ENCODE data around the gene ANTKMT. TPM values are rescaled to one million over a fixed set of nuclear protein-coding genes. Genes with fewer than 3 reads are reported as not detected.

The ANTKMT gene
- polyA plus RNA-seq, 1 donor from 2014 or later: 73.4 TPM

DNA sequence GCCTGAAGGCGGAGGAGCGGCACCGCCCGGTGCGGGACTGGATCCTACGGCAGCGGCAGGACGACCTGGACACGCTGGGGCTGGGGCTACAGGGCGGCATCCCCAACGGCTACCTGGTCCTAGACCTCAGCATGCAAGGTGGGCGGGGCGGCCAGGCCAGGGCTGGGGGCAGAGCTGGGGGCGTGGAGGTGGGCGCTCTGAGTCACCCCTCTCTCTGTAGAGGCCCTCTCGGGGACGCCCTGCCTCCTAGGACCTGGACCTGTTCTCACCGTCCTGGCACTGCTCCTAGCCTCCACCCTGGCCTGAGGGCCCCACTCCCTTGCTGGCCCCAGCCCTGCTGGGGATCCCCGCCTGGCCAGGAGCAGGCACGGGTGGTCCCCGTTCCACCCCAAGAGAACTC is 47.5 kb downstream of the ANTKMT start:
- TF ChIP-seq SMC3 (conservative IDR thresholded peaks at IDR 0.05; ENCODE audit: poor library complexity) (no peak), EP300 (conservative IDR thresholded peaks at IDR 0.05; ENCODE audit: poor library complexity, severe bottlenecking) (no peak), RAD21 (conservative IDR thresholded peaks at IDR 0.05) (no peak), TAF1 (IDR thresholded peaks at IDR 0.05; ENCODE audit: low read depth) (no peak), EZH2 (IDR thresholded peaks at IDR 0.05; ENCODE audit: borderline replicate concordance, insufficient read depth, low read length, poor library complexity, severe bottlenecking) (no peak), MXI1 (conservative IDR thresholded peaks at IDR 0.05; ENCODE audit: poor library complexity, severe bottlenecking) (no peak), POLR2AphosphoS5 (IDR thresholded peaks at IDR 0.05) (no peak)
- TF ChIP-seq, protein P1, sequence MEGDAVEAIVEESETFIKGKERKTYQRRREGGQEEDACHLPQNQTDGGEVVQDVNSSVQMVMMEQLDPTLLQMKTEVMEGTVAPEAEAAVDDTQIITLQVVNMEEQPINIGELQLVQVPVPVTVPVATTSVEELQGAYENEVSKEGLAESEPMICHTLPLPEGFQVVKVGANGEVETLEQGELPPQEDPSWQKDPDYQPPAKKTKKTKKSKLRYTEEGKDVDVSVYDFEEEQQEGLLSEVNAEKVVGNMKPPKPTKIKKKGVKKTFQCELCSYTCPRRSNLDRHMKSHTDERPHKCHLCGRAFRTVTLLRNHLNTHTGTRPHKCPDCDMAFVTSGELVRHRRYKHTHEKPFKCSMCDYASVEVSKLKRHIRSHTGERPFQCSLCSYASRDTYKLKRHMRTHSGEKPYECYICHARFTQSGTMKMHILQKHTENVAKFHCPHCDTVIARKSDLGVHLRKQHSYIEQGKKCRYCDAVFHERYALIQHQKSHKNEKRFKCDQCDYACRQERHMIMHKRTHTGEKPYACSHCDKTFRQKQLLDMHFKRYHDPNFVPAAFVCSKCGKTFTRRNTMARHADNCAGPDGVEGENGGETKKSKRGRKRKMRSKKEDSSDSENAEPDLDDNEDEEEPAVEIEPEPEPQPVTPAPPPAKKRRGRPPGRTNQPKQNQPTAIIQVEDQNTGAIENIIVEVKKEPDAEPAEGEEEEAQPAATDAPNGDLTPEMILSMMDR (IDR thresholded peaks at IDR 0.05; ENCODE audit: poor library complexity, severe bottlenecking): no peak
- TF ChIP-seq, protein P2, sequence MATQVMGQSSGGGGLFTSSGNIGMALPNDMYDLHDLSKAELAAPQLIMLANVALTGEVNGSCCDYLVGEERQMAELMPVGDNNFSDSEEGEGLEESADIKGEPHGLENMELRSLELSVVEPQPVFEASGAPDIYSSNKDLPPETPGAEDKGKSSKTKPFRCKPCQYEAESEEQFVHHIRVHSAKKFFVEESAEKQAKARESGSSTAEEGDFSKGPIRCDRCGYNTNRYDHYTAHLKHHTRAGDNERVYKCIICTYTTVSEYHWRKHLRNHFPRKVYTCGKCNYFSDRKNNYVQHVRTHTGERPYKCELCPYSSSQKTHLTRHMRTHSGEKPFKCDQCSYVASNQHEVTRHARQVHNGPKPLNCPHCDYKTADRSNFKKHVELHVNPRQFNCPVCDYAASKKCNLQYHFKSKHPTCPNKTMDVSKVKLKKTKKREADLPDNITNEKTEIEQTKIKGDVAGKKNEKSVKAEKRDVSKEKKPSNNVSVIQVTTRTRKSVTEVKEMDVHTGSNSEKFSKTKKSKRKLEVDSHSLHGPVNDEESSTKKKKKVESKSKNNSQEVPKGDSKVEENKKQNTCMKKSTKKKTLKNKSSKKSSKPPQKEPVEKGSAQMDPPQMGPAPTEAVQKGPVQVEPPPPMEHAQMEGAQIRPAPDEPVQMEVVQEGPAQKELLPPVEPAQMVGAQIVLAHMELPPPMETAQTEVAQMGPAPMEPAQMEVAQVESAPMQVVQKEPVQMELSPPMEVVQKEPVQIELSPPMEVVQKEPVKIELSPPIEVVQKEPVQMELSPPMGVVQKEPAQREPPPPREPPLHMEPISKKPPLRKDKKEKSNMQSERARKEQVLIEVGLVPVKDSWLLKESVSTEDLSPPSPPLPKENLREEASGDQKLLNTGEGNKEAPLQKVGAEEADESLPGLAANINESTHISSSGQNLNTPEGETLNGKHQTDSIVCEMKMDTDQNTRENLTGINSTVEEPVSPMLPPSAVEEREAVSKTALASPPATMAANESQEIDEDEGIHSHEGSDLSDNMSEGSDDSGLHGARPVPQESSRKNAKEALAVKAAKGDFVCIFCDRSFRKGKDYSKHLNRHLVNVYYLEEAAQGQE (IDR thresholded peaks at IDR 0.05; ENCODE audit: borderline replicate concordance): no peak
- Histone ChIP-seq H3K4me3 (ENCODE audit: low read length) (no peak overlapping the region), H3F3A (ENCODE audit: insufficient read depth, low read length, poor library complexity, severe bottlenecking) (no peaks in the 10 kb centered on the region), H3K4me2 (ENCODE audit: low read length) (no peak overlapping the region), H3K27ac (ENCODE audit: low read length) (no peak overlapping the region), H3K9me3 (ENCODE audit: low read length) (no peaks in the 10 kb centered on the region), H3K9ac (ENCODE audit: low read length) (no peak overlapping the region), H3K27me3 (ENCODE audit: insufficient read depth, low read depth, low read length) (no peaks in the 10 kb centered on the region), H3K36me3 (ENCODE audit: insufficient read depth, low read length) (no peaks in the 10 kb centered on the region), H2AFZ (ENCODE audit: low read depth, low read length) (no peak overlapping the region), H3K79me2 (replicated peaks; ENCODE audit: insufficient read depth, low read length) (no peaks in the 10 kb centered on the region), H3K9me2 (ENCODE audit: insufficient read depth, low read length) (no peaks in the 10 kb centered on the region), H4K20me1 (ENCODE audit: insufficient read depth) (no peaks in the 10 kb centered on the region)

DNA sequence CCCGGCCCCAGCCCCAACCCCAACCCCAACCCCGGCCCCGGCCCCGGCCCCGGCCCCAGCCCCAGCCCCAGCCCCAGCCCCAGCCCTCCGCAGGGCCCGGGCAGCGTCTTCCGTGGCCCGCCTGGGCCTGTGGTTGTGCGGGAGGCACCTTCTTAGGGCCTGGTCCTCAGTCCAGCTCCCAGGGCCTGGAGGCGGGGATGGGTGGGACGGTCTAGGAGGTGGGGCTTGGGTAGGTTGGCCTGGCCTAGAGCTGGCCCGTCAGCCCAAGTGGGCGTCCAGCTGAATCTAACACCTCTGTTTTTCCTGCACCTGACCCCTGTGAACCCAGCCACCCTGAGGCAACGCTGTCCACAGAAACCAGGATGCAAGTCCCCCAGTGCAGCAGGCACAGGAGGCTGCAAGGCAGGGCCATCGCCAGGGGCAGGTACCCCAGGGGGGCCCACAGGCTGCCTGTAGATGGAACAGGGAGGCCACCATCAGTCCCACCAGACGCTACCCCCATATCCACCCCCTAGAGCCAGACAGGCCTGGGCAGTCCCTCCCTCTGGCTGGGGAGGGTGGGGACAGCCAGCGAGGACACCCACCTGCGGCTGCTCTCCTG is 48.3 kb downstream of the ANTKMT start:
- Histone ChIP-seq H3K9me2 (ENCODE audit: insufficient read depth, low read length) (no peaks in the 10 kb centered on the region), H3K36me3 (ENCODE audit: insufficient read depth, low read length) (no peaks in the 10 kb centered on the region)
- TF ChIP-seq, protein P1 (IDR thresholded peaks at IDR 0.05; ENCODE audit: poor library complexity, severe bottlenecking): no peak
- TF ChIP-seq, protein P2 (IDR thresholded peaks at IDR 0.05; ENCODE audit: borderline replicate concordance): no peak
- TF ChIP-seq EP300 (conservative IDR thresholded peaks at IDR 0.05; ENCODE audit: poor library complexity, severe bottlenecking) (no peak), EZH2 (IDR thresholded peaks at IDR 0.05; ENCODE audit: borderline replicate concordance, insufficient read depth, low read length, poor library complexity, severe bottlenecking) (no peak), SMC3 (conservative IDR thresholded peaks at IDR 0.05; ENCODE audit: poor library complexity) (no peak), POLR2AphosphoS5 (IDR thresholded peaks at IDR 0.05) (no peak)

More for the DNA sequence above, 48.3 kb downstream of the ANTKMT start:
- H3K4me3 ChIP-seq (ENCODE audit: low read length): no peak overlapping the region
- H3K27me3 ChIP-seq (ENCODE audit: insufficient read depth, low read depth, low read length): no peaks in the 10 kb centered on the region
- H3K79me2 ChIP-seq (replicated peaks; ENCODE audit: insufficient read depth, low read length): no peaks in the 10 kb centered on the region
- H3K9me3 ChIP-seq (ENCODE audit: low read length): no peaks in the 10 kb centered on the region
- H3K4me2 ChIP-seq (ENCODE audit: low read length): no peak overlapping the region
- H4K20me1 ChIP-seq (ENCODE audit: insufficient read depth): no peaks in the 10 kb centered on the region
- no peaks in the 10 kb centered on the region for H3F3A ChIP-seq (ENCODE audit: insufficient read depth, low read length, poor library complexity, severe bottlenecking)
- no peak overlapping the region for H2AFZ ChIP-seq (ENCODE audit: low read depth, low read length)
- no peak overlapping the region for H3K9ac ChIP-seq (ENCODE audit: low read length)
- no peak overlapping the region for H3K27ac ChIP-seq (ENCODE audit: low read length)
